Measurements from ENCODE around the gene ABCC12. TPM values are rescaled to one million over a fixed set of nuclear protein-coding genes. Genes with fewer than 3 reads are reported as not detected.

ABCC12 gene
- total and polyA plus RNA-seq, 2 donors from 2014 or later: not detected

DNA sequence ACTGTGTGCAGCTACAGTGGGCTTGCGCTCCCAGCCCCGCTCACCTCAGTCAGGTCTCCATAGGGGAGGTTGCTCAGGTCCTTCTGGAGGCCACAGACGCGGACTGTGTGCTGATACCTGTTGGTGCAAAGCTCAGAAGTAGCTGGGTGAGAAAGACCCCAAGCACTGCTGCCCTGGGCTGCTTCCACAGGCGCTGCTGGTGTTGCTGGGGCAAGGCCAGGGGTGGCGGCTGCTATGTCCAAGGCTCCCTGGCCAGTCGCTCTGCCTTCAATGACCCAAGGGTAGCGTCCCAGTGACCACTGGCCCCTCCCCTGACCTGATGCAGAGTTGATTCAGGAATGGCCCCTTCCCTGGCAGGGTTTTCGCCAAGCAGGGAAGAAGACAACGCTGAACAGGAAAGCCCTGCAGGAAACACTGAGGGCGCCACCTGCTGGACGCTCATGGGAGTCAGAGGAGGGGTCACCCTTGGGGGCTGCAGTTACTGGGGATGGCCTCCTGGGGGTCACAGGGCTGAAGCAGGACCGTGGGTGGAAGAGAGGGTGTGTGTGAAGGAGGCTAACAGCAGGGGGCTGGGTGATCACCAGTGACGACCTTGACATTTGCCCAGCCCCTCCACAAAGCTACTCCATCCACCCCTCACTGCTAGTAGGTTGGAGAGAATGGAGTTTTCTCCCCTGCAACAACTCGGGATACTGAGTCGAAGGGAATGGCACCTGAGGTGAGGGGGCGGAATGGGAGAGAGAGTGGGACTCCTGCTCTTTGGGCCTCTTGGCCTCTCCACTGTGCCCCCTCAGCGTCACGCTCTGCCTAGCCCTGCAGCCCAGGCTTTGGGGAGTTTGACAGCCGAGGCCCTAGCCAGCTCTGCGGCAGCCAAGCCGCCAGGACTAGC is 38.3 kb downstream of the ABCC12 start:
- Histone ChIP-seq H3K4me1 (ENCODE audit: control insufficient read depth in 2 of 3, insufficient read depth in 2 of 3, low read depth in 1 of 3, low read length in 3 of 3) (no peaks in the 10 kb centered on the region), H3K36me3 (ENCODE audit: control insufficient read depth in 2 of 3, insufficient read depth in 3 of 3, low read length in 3 of 3) (no peaks in the 10 kb centered on the region), H3K27ac (ENCODE audit: low read depth in 2 of 2, low read length in 2 of 2) (no peak overlapping the region), H3K9me3 (ENCODE audit: control insufficient read depth in 2 of 3, insufficient read depth in 1 of 3, low read length in 3 of 3) (no peaks in the 10 kb centered on the region), H3K9ac (ENCODE audit: low read length in 3 of 3) (no peak overlapping the region), H3K27me3 (ENCODE audit: control insufficient read depth, insufficient read depth, low read length) (no peaks in the 10 kb centered on the region), H3K4me3 (ENCODE audit: low read length in 3 of 3) (no peak overlapping the region)
- TF ChIP-seq, protein P1, sequence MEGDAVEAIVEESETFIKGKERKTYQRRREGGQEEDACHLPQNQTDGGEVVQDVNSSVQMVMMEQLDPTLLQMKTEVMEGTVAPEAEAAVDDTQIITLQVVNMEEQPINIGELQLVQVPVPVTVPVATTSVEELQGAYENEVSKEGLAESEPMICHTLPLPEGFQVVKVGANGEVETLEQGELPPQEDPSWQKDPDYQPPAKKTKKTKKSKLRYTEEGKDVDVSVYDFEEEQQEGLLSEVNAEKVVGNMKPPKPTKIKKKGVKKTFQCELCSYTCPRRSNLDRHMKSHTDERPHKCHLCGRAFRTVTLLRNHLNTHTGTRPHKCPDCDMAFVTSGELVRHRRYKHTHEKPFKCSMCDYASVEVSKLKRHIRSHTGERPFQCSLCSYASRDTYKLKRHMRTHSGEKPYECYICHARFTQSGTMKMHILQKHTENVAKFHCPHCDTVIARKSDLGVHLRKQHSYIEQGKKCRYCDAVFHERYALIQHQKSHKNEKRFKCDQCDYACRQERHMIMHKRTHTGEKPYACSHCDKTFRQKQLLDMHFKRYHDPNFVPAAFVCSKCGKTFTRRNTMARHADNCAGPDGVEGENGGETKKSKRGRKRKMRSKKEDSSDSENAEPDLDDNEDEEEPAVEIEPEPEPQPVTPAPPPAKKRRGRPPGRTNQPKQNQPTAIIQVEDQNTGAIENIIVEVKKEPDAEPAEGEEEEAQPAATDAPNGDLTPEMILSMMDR (IDR thresholded peaks at IDR 0.05; ENCODE audit: borderline replicate concordance, extremely low read depth, insufficient read depth): peak; percentile 34
- FAIRE-seq (no peak), DNase-seq (peak in 4 of 5 donors; percentile 65 to 86 (median 76))
- intact Hi-C loops (cut with DNase I): no loop called here

DNA sequence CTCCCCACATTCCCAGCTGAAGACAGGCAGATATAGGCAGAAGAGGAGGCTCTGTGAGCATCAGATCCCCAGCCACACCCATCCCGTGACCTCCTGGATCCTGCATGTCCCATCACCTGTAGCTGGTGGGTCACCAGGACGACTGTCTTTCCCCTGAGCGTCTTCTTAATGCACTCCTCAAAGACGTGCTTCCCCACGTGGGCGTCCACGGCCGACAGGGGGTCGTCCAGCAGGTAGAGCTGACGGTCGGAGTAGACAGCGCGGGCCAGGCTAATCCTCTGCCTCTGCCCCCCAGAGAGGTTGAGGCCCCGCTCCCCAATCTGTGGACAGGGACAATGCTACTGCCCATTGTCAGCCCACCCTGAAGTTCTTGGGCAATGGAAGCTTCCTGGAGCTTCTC is 40.5 kb downstream of the ABCC12 start:
- FAIRE-seq (no peak), DNase-seq (no peak)
- intact Hi-C loops (cut with DNase I): no loop called here
- no peak overlapping the region for H3K4me3 ChIP-seq (ENCODE audit: low read length in 3 of 3)
- H3K9me3 ChIP-seq (ENCODE audit: control insufficient read depth in 2 of 3, insufficient read depth in 1 of 3, low read length in 3 of 3): no peaks in the 10 kb centered on the region
- no peaks in the 10 kb centered on the region for H3K4me1 ChIP-seq (ENCODE audit: control insufficient read depth in 2 of 3, insufficient read depth in 2 of 3, low read depth in 1 of 3, low read length in 3 of 3)
- no peak overlapping the region for H3K9ac ChIP-seq (ENCODE audit: low read length in 3 of 3)
- TF ChIP-seq, protein P1 (IDR thresholded peaks at IDR 0.05; ENCODE audit: borderline replicate concordance, extremely low read depth, insufficient read depth): no peak
- H3K27ac ChIP-seq (ENCODE audit: low read depth in 2 of 2, low read length in 2 of 2): no peak overlapping the region
- no peaks in the 10 kb centered on the region for H3K27me3 ChIP-seq (ENCODE audit: control insufficient read depth, insufficient read depth, low read length)
- H3K36me3 ChIP-seq (ENCODE audit: control insufficient read depth in 2 of 3, insufficient read depth in 3 of 3, low read length in 3 of 3): no peaks in the 10 kb centered on the region

GRCh38 chr16:48114410-48114809 is 41.4 kb downstream of the ABCC12 start:
- TF ChIP-seq, protein P1 (IDR thresholded peaks at IDR 0.05; ENCODE audit: borderline replicate concordance, extremely low read depth, insufficient read depth): no peak
- H3K36me3 ChIP-seq (ENCODE audit: control insufficient read depth in 2 of 3, insufficient read depth in 3 of 3, low read length in 3 of 3): no peaks in the 10 kb centered on the region
- H3K9me3 ChIP-seq (ENCODE audit: control insufficient read depth in 2 of 3, insufficient read depth in 1 of 3, low read length in 3 of 3): no peaks in the 10 kb centered on the region
- no peak for DNase-seq
- H3K4me3 ChIP-seq (ENCODE audit: low read length in 3 of 3): no peak overlapping the region
- intact Hi-C loops (cut with DNase I): no loop called here
- FAIRE-seq: no peak
- H3K4me1 ChIP-seq (ENCODE audit: control insufficient read depth in 2 of 3, insufficient read depth in 2 of 3, low read depth in 1 of 3, low read length in 3 of 3): no peaks in the 10 kb centered on the region
- H3K27ac ChIP-seq (ENCODE audit: low read depth in 2 of 2, low read length in 2 of 2): no peak overlapping the region
- no peaks in the 10 kb centered on the region for H3K27me3 ChIP-seq (ENCODE audit: control insufficient read depth, insufficient read depth, low read length)
- H3K9ac ChIP-seq (ENCODE audit: low read length in 3 of 3): no peak overlapping the region
